HG02759 (cell line): Measurements from ENCODE around the gene MFF.
"Not testable (repeated sequence)": the region's sequence is repeated elsewhere in the genome, so short reads cannot be mapped to it uniquely, and the experiment has no call there.

Source experiments
- ATAC-seq: cut with Tn5 transposase; IDR thresholded peaks from one replicate; pipeline ENCODE4 v1.9.1; 2021; ENCODE audit warnings: mild to moderate bottlenecking, moderate library complexity; ENCODE audit not compliant: unreplicated experiment

MFF gene

DNA sequence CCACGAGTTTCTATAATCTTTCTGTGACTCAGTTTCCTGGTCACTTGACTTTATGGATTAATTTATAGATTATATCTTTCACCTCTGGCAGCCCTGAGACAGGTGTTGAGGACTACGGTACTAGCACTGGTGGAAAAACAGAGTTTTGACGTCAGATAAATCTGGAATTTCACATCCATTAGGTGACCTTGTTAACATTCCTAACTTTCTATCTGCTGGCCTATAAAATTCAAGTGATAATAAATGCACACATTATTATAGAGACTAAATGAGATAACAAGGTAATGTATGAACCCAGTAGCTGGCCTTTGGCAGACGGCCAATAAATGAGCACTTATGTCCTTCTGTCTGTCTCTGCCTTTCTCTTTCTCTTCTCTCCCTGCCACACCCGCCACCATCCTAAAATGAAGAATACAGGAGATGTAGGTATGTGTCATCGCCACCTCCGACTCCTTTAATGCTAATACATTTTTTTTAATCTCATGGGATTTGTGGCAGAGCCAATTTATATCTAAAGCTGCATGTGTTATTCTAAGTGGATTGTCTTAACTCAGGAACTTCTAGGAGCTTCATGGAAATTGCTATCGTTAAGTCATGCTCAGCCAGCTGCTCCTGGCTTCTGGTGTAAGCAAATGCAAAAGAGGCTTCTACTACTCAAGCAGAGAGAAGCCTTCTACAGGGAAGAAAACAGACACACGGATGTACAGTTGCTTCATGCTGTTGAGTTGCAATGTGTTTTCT lies 51.8 kb downstream of the MFF start:
- no peak for ATAC-seq

DNA sequence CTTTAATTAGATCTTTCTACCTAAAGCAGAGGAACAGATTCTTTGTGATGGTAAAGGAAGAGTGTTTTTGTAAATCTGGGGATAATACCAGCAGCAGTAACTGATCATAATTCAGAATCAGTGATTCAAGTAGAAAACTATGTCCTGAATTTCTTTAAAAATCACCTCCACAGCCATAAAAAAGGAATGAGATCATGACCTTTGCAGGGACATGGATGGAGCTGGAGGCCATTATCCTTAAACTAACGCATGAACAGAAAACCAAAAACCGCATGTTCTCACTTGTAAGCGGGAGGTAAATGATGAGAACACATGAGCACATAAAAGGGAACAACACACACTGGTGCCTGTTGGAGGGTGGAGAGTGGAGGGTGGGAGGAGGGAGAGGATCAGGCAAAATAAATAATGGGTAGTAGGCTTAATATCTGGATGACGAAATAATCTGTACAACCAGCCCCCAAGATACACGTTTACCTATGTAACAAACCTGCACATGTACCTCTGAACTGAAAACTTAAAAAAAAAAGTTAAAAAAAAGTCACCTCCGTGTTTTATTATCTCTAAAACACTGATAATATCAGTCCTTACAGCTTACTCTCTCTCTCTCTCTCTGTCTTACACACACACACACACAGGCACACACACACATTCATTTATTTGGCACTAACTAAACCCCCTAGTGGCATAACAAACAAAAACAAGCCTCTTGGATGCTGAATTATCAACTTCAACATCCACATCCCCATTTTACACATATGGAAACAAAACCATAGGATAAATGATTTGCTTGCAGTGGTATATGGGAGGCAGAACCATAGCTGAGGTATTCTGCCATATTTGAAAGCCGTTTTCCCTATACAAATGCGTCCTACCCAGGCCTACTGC lies 52.7 kb downstream of the MFF start:
- ATAC-seq = no peak

DNA sequence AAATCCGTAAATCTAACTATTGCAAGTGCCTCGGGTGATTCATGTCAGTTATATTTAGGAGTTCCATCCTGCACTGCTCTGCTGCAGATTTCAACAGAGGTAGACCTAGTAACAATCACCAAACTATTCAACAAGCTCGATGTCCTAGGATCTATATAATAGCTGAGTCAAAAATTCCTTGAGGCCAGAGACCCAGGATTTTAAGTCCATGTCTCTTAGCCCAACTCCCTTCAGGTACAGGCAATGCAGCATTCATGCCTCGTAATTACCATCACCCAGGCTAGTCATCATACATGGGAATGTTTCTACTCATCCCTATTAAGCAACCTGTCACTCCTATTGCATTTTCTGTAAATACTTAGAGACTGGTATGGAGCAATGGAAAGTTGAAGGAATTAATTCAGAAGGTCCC lies 53.3 kb downstream of the MFF start:
- no peak for ATAC-seq

DNA sequence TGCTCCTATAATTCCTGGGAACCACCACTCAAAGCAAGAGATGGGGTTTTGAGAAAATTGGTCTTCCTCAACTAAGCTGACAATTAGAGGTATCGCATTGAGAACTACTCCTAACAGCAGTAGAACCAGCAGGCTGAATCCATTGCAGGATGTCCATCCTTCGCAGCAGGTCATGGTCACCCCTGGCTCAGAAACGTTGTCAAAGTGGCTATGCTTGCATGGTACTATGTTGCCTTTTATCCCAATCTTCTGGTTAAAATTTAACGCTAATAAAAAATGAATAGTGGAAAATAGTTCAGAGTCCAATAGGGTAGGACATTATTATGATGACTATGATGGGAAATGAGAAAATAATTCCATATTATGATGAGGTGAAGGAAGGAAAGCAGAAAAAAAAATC lies 54.0 kb downstream of the MFF start, which contains the start of gene TM4SF20:
Gene TM4SF20 (minus strand): TSS at position 212 of the 400 bp plus-strand sequence. CDS start 38 bp downstream, at position 174.
- ATAC-seq = no peak

DNA sequence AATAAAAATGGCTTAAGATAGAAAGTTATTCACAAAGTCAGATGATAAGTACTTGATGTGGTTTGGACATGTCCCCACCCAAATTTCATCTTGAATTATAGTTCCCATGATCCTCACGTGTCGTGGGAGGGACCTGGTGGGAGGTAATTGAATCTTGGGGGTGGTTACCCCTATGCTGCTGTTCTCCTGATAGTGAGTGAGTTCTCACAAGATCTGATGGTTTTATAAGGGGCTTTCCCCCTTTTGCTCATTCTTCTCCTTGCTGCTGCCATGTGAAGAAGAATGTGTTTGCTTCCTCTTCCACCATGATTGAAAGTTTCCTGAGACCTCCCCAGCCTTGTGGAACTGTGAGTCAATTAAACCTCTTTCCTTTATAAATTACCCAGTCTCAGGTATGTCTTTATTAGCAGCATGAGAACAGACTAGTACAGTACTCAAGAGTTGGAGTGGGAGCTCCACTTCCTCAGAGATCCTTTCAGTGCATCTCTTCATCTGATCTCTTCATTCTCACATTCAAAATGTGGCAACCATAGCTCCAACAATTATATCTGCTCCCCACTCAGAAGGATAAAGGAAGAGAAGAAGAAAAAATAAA lies 57.3 kb downstream of the MFF start:
- ATAC-seq = not testable (repeated sequence)

DNA sequence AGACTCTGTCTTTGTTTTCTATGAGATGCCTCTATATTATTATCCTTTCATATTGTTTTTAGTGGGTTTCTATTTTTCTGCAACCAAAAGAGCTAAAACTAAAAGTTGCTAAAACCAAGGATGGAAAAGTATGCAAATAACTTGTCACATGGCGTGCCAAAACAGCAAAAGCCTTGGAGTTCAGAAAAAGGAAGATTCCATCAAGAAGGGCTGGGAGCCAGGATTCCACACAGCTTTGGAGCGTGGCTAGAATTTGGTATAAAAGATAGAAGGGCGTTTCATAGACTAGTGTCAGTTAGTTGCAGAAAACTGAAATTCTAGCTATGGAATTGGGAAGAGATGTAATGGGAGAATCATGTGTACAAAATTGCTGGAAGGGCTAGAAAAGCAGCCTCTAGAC lies 58.6 kb downstream of the MFF start:
- ATAC-seq = no peak

DNA sequence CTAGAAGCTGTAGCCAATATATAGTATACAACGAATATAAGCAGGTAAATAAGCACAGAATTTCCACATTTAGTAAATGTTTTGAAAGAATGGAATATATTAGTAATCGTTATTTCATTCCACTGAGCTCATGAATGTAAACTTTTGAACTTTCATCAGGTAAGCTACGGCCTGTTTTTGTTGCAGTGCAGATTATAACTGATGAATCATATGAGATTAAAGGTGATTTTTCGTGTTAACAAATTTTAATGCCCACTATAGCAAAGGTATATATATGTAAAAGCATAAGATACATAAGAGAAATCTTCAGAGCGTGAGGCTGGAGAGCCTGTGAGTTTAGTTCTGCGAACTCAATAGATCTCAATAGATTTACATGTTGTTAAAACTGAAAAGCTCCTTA lies 61.6 kb downstream of the MFF start:
- no peak for ATAC-seq

DNA sequence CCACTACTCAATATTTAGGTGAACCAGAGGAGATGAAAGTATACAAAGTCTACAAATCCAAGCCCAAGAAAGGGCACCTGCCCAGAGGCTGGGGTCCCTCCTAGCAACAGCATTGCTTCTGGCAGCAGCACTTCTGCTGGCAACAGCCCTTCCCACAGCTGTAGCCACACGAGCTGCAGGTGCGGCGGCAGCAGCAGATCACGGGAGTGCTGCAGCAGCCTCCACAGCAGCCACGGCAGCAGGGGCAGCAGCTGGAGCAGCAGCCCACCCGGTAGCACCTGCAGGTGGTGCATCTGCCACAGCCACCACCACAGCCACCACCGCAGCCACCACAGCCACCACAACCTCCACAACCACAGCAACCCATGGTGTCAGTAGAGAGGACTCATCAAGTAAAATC lies 62.5 kb downstream of the MFF start, which contains the start of gene SCYGR1:
Gene SCYGR1 (minus strand): TSS at position 367 of the 400 bp plus-strand sequence. CDS start 0 bp downstream, at position 367.
- not testable (repeated sequence) for ATAC-seq

DNA sequence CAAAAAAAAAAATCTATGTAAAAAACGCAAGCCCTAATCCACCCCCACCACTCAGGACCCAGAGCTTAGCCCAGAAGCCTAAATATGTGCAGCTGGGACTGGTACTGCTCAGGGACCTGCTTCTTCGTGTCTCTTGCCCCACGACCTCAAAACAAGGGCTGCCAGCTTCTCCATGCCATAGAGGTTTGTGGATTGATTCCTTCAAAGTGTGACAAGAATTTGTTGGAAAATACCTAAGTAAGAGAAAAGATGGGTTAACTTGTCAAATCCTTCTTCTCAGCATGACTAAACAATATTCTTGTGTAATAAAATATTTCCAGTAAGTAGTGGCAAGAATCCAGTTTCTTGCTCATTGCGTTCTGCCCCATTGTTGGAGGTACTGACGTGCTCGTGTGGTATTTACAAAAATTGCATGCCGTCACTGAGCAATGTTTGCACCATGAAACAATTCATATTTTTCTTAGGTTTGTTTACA lies 63.5 kb downstream of the MFF start:
- ATAC-seq = no peak

DNA sequence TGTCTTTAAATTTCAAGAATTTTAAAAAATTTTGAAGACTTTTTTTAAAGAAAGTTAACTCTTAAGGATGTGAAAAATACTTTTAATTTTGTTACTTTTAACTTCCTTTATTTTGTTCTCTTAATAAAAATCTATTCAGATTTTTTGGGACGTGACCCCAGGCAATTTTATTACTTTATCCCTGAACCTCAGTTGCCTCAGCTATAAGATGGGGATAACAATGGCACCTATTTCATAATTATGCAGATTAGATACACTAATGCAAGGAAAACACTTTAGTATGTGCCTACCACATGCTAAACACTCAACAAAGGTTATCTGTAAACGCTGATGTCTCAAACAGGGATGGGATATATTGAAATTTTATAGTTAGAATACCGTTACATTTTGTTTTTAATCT lies 64.2 kb downstream of the MFF start:
- no peak for ATAC-seq

DNA sequence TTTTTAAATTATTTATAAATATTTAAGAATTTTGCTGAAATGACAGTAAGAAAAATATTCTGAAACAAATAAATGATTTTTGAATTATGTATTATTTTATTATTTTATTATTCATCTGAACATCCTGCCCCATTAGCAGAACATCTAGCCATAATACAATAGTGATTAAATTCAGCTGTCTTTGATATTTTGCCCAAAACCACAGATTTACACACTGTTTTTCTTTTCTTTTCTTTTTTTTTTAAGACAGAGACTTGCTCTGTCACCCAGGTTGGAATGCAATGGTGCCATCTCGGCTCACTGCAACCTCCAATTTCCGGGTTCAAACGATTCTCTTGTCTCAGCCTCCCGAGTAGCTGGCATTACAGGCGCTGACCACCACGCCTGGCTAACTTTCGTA lies 64.6 kb downstream of the MFF start:
- ATAC-seq = no peak

DNA sequence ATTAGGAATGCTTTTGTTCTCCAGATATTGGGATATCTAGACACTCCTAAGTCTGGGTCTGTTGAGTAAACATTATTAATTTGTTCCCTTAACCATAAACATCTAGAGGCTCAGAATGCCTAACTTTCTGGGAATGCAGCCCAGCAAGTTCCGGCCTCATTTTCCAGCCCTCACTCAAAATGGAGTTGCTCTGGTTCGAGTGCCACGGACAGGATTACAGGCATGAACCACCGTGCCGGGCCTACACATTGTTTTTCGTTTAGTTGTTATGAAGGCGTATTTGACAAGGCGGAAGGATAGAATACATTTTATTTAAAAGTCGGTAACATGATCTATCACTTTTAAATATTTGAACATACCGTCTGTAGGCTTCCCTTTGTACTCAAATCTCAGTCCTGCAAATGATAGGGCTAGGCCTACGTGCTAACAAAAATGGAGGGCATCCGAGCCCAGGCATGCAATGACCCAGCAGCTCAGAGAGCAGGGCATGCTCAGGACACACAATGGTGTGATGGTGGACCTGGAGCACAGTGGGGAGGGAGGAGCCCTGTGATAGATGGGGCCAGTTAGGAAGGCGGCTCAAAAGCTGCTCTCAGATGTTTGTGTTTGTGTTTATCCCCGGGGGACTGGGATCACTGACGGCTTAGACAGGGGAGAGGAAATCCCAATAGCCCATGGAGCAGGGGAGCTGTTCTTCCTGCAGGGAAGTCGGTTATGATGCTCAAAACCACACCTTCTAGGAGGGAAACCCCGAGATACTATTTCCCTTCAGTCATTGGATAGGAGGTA lies 65.6 kb downstream of the MFF start:
- no peak for ATAC-seq

DNA sequence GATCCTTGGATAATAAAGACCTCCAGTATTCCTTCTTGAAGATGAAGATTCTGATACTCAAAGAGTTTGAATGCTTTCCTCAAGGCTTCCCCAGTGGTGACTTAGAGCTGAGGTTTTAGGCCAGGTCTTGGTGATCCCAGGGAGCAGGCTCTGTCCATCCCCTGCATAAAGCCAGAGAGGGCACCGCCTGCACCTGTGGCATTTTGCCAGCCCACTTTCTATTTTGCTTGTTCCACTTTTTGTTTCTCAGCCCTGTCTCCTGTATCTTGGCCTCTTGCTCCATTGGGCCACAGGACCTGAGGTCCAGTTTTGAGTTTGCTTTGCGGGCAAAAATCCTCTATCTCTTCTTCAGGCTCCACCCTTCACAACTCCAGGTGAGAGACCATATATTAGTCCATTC lies 69.3 kb downstream of the MFF start:
- ATAC-seq = no peak

DNA sequence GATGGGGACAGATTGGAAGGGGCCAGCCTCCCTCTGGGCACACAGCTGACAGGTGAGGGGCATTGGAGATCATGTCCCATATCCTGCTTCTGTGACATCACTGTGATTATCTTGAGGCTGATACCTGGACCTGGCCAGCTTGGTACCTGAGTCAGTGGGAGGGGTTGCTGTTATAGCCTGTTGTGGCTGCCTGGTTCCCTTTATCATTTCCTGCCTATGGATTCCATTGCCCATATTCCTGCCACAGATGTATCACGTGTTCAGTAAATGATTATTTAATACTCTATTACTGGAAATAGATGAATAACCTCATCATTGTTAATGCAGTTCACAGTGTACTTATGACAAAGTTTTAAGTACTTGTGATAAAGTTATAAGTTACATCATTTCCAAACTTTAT lies 70.5 kb downstream of the MFF start:
- ATAC-seq = no peak

DNA sequence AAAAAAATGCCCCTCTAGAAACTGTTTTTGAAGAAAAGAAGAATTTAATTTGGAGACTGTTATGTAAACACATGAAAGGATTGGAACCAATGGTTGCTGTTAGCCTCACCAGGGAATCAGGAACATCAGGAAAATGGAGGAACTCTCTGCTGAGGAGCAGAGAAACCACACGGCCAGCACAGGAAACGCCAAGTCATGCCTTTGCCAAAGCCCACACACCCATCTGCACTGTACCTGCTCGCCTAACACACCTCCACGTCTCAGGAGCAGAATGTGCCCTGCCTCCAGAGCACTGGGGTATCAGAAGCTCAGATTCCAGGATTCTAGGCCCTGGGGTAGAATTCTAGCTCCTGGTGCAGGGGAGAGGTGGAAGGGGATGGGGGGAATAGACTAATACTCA lies 72.5 kb downstream of the MFF start:
- ATAC-seq = no peak

DNA sequence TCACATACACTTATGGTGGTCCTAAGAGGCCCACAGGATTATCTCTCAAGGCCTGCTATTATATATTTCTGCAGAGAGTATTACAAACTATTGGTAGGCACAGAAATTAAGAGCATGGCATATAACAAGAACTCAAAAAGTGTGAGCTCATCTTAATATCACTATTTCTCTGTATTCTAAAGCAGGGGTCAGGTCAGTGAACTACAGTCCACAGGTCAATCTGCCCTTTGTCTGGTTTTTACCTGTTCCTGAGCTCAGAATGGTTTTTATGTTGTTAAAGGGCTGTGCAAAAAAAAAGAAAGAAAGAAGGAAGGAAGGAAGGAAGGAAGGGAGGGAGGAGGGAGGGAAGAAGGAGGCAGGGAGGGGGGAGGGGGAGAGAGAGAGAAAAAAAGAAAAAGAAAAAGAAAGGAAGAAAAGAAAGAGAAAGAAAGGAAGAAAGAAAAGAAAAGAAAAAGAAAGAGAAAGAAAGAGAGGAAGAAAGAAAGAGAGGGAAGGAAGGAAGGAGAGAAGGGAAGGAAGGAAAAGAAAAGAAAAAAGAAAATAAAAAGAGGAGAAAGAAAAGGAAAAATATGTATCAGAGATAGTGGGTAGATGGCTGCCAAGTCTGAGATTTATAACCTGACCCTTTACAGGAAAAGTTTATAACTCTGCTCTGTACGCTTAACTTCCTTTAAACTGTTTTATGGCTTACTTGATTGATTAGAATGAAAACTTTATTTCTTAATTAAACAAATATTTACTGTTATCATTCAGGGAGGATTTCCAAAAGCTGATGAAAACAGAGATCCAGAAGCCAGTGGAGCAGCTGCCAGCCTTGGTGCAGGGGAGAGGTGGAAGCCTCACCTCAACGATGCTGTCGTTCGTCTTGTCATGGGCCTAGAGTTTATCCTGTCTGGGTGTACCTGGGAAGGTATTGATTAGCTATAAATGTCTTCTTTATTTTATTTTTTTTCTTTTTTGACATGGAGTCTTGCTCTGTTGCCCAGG lies 73.9 kb downstream of the MFF start:
- no peak for ATAC-seq

DNA sequence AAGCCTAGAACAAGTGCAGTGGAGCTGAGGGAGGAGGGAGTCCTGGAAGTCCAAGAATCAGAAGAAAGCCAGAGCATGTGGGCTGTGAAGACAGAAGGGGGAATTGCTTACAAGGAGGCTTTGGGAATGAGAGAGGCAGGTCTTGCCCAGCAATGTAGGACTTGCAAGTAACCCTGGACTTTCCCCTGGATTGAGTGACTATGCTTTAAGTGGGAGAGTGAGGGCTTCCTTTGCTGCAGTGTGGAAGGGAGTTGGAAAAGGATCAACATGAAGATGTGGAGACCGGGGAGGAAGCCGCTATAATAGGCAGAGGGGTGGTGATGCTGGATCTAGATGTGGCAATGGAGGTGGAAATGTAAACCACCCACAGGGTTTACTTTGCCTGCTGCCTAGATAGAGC lies 76.5 kb downstream of the MFF start:
- no peak for ATAC-seq

DNA sequence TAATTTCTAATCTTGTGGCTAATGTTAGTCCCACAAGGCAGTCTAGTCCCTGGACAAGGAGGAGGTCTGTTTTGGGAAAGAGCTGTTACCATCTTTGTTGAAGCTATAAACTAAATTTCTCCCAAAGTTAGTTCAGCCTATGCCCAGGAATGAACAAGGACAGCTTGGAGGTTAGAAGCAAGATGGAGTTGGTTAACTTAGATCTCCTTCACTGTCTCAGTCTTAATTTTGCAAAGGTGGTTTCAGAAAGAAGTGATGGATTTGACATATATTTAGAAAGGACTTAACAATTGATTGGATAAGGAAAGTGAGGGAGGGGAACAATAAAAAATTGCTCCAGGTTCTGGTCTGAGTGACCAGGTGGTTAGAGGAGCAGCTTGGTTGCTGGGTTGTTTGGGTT lies 77.3 kb downstream of the MFF start:
- ATAC-seq = no peak

DNA sequence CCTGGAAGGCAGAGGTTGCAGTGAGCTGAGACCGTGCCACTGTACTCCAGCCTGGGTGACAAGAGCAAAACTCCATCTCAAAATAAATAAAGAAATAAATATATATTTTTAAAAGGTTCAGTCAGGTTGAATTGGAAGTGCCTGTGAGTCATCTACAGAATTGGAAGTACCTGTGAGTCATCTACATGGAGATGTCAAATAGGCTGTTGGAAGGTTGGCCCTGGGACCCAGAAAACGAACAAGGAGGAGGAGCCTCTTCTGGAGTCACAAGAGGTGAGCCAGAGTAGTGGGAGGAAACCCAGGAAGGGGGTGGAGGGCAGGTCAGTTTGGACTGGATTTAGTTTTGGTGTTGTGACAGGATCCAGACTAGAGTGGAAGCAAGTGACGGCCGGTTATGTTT lies 77.9 kb downstream of the MFF start:
- no peak for ATAC-seq
